Mesangial cell (primary cell): ENCODE results near the gene RRP1B. TPM values are rescaled to one million over a fixed set of nuclear protein-coding genes. Genes with fewer than 3 reads are reported as not detected.

Experiments
- total RNA-seq: library from RNA; depleted of rRNA; stranded (reverse); fragments of >200 nt; gene quantifications from 2 replicates; pipeline ENCODE4 v1.2.3, GENCODE V29; 2015

RRP1B gene
- total RNA-seq, result 26.9 and 38.9 TPM in 2 replicates

GRCh38 chr21:43659136-43660000 is at the start of gene RRP1B, which contains the start of gene HSF2BP:
Gene RRP1B (plus strand): TSS chr21:43659560. CDS start chr21:43659665, 105 bp downstream.
Gene HSF2BP (minus strand): TSS chr21:43659488. CDS start chr21:43658096, 1,392 bp downstream.

GRCh38 chr21:43718872-43719747 is 59.8 kb downstream of the RRP1B start, which contains the start of gene PDXK:
Gene PDXK (plus strand): TSS chr21:43719129. CDS start chr21:43719295, 166 bp downstream.

Other genes starting within 250 kb of the RRP1B start
- 2.4 and 7.2 TPM in 2 replicates for gene SIK1, start 232.4 kb upstream of the RRP1B start, total RNA-seq
- gene HSF2BP, start 72 bp upstream of the RRP1B start, total RNA-seq, result 1.1 and 1.3 TPM in 2 replicates
- 130 and 346 TPM in 2 replicates for gene PDXK, start 59.6 kb downstream of the RRP1B start, total RNA-seq
- 8.5 and 24.5 TPM in 2 replicates for gene CSTB, start 116.7 kb downstream of the RRP1B start, total RNA-seq
- gene RRP1, start 130.0 kb downstream of the RRP1B start, total RNA-seq, result 20.7 and 31.8 TPM in 2 replicates
- gene AGPAT3, start 205.7 kb downstream of the RRP1B start, total RNA-seq, result 55.6 and 57.8 TPM in 2 replicates